GM12891 (cell line): ENCODE data around the gene GATD1.

Experiments used
- DNase-seq: peaks from one replicate; pipeline ENCODE4 v3.0.0; 2011; ENCODE audit warnings: low spot score; ENCODE audit not compliant: insufficient read length
- FAIRE-seq: peaks from 2 replicates; lab custom pipeline; 2011; peaks lifted over from hg19 to GRCh38; lab: Jason Lieb, UNC
- PAX5 ChIP-seq: IDR thresholded peaks from 2 replicates; pipeline ENCODE4 v1.6.1; 2011; ENCODE audit warnings: low read length, moderate library complexity, mild to moderate bottlenecking; ENCODE audit not compliant: insufficient read depth, severe bottlenecking
- POLR2A ChIP-seq: IDR thresholded peaks from 2 replicates; pipeline ENCODE4 v1.6.1; 2011; ENCODE audit warnings: low read depth, low read length, control low read depth
- POLR2AphosphoS5 ChIP-seq: IDR thresholded peaks from 2 replicates; pipeline ENCODE4 v1.6.1; 2011; ENCODE audit warnings: low read depth, low read length, control low read depth
- POU2F2 ChIP-seq: IDR thresholded peaks from 2 replicates; pipeline ENCODE4 v1.6.1; 2011; ENCODE audit warnings: low read depth, mild to moderate bottlenecking, control low read depth, low read length, moderate library complexity
- SPI1 ChIP-seq: IDR thresholded peaks from 2 replicates; pipeline ENCODE4 v1.6.1; 2011; ENCODE audit warnings: low read depth, low read length, control low read depth
- TAF1 ChIP-seq: IDR thresholded peaks from 2 replicates; pipeline ENCODE4 v1.6.1; 2011; ENCODE audit warnings: low read depth, low read length, control low read depth

GATD1 gene

GRCh38 chr11:727859-728748, 49.2 kb downstream of the GATD1 start:
- TF ChIP-seq PAX5 (no peak), POLR2A (no peak), POU2F2 (no peak), POLR2AphosphoS5 (no peak), TAF1 (no peak), SPI1 (no peak)
- FAIRE-seq (peak; percentile 94), DNase-seq (peak; percentile 90)

DNA sequence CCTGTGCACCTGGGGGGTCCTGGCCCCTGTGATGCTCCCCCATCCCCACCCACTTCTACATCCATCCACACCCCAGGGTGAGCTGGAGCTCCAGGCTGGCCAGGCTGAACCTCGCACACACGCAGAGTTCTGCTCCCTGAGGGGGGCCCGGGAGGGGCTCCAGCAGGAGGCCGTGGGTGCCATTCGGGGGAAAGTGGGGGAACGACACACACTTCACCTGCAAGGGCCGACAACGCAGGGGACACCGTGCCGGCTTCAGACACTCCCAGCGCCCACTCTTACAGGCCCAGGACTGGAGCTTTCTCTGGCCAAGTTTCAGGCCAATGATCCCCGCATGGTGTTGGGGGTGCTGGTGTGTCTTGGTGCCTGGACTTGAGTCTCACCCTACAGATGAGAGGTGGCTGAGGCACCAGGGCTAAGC, 50.0 kb downstream of the GATD1 start:
- FAIRE-seq = no peak

DNA sequence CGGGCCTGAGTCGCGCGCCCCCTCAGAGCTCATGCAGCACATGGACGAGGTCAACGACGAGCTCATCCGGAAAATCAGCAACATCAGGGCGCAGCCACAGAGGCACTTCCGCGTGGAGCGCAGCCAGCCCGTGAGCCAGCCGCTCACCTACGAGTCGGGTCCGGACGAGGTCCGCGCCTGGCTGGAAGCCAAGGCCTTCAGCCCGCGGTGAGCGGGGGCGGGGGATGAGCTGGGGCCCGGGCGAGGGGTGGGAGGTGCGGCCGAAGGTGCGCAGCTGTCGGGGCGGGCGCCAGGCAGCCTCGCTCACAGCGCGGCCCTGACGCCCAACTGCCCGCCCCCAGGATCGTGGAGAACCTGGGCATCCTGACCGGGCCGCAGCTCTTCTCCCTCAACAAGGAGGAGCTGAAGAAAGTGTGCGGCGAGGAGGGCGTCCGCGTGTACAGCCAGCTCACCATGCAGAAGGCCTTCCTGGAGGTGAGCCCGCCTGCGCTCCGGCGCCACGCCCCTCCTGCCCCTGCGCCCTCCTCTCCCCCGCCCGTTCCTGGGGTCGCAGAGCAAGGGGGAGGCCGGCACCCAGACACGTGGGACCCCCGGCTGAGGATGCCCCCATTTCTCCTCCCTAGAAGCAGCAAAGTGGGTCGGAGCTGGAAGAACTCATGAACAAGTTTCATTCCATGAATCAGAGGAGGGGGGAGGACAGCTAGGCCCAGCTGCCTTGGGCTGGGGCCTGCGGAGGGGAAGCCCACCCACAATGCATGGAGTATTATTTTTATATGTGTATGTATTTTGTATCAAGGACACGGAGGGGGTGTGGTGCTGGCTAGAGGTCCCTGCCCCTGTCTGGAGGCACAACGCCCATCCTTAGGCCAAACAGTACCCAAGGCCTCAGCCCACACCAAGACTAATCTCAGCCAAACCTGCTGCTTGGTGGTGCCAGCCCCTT, 50.7 kb downstream of the GATD1 start:
- peak; percentile 95 for FAIRE-seq
- TF ChIP-seq SPI1 (0 out of 2 replicates have a peak, but pooled peaks have one; percentile 34), POLR2A (no peak)
- DNase-seq = no peak

More for the DNA sequence above, 50.0 kb downstream of the GATD1 start:
- no peak for TF ChIP-seq POU2F2
- no peak for TF ChIP-seq POLR2AphosphoS5
- TF ChIP-seq SPI1 = no peak
- TF ChIP-seq TAF1 = no peak
- TF ChIP-seq PAX5 = no peak
- no peak for TF ChIP-seq POLR2A
- no peak for DNase-seq

DNA sequence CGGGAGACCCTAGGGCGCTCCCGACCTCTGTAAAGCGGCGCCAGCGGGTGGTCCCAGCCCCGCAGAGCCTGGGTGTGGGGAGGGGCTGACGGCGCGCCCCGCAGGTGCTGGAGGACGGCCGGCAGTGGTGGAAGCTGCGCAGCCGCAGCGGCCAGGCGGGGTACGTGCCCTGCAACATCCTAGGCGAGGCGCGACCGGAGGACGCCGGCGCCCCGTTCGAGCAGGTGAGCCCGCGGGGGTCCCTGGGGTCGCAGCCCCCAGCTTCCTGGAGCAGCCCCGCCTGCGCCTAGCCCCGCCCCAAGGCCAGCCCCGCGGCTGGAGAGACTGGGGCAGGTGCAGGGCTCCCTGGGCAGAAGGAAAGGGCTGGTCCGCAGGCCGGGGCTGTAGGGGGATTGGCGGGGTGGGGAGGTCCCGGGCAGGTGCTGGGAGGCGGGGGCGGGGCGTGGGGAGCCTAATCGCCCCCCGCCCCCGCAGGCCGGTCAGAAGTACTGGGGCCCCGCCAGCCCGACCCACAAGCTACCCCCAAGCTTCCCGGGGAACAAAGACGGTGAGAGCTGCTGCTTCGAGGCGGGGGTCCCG, 51.6 kb downstream of the GATD1 start:
- TF ChIP-seq SPI1 (no peak), POLR2AphosphoS5 (no peak), POLR2A (no peak)
- FAIRE-seq (peak; percentile 13), DNase-seq (no peak)

DNA sequence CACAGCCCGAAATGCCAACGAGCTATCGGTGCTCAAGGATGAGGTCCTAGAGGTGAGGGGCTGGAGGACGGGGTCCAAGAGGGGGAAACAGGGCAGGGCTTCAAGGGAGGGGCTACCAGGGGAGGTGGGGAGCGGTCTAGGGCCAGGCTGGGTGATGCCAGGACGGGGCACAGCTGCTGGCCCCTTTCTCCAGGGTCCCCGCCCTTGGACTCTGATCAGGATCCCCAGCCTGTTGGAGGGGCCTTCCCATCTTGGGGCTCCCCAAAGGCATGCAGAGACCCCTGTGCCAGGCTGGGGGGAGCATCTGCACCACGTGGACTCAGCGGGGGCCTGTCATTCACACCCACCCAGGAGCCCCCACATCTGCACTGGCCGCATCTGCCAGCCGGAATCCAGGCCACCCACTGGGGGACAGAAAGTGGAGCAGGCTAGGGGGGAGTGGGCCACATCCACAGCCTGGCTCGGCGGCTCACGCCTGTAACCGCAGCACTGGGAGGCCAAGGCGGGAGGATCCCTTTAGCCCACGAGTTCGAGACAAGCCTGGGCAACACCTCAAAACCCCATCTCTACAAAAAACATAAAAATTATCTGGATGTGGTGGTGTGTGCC, 52.4 kb downstream of the GATD1 start:
- DNase-seq = no peak
- TF ChIP-seq PAX5 = no peak
- FAIRE-seq = no peak

- DNase-seq = no peak
- no peak for FAIRE-seq
- TF ChIP-seq PAX5 (no peak), POLR2A (no peak), POLR2AphosphoS5 (no peak), POU2F2 (no peak), TAF1 (no peak), SPI1 (no peak)
Measured at GRCh38 chr11:724049-724777, 53.1 kb downstream of the GATD1 start.

DNA sequence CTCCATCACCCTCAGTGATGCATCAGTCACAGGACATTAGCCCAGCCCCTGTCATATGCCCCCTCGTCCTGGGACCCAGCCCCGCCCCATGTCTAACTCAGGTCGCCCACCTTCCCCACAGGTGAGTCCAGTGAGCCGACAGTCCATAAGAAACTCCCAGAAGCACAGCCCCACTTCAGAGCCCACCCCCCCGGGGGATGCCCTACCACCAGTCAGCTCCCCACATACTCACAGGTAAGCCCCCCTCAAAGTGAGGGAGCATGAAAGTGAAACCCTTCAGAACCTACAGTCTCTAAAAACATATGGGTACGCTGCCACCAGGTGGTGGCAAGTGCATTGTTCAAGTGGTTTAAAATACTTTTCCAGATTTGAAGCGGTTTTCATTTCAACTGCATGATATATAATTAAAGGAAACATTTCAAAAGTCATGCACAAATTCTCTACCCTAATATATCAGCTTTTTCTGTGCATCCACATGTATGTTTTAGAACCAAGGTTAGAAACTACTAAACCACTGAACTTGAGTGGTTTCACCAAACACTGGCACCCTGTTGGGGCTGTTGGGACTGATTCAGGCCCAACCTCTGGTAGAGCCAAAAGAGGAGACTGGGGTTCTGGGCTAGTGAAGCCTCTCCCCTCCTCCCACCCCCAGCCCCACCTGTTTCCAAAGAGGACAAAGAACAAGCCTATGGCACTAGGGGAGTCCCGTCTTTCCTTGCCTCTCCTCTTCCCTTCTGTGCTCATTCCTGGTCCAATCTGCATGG, 54.0 kb downstream of the GATD1 start:
- no peak for TF ChIP-seq POU2F2
- TF ChIP-seq TAF1 = no peak
- no peak for TF ChIP-seq POLR2A
- TF ChIP-seq SPI1 = no peak
- FAIRE-seq = peak; percentile 83
- no peak for DNase-seq

GRCh38 chr11:722346-722811, 54.9 kb downstream of the GATD1 start:
- DNase-seq (no peak), FAIRE-seq (no peak)
- TF ChIP-seq POU2F2 (no peak), PAX5 (no peak), SPI1 (no peak), POLR2A (no peak), POLR2AphosphoS5 (no peak), TAF1 (no peak)
